CD4-positive, alpha-beta memory T cell (primary cell): ENCODE measurements around the gene MAP1B. TPM values are rescaled to one million over a fixed set of nuclear protein-coding genes. Genes with fewer than 3 reads are reported as not detected.

Experiments used
- CTCF ChIA-PET: fragments of 350-600 bp; sonication (Branson Sonifier 250); formaldehyde crosslinking; loops from one replicate; lab custom pipeline; 2021; ENCODE audit warnings: inconsistent platforms; ENCODE audit not compliant: partially characterized antibody; lab: Charles Lee
- POLR2A ChIA-PET: fragments of 350-600 bp; sonication (Branson Sonifier 250); formaldehyde crosslinking; loops from one replicate; lab custom pipeline; 2021; ENCODE audit not compliant: partially characterized antibody; lab: Charles Lee
- DNase-seq, 5 donors: peaks; one replicate each; pipeline versions ENCODE4 v3.0.0 to v3.0.0-alpha.2; 2020 to 2022; ENCODE audit warnings: mixed read lengths in 1 of 5
- H3K27ac ChIP-seq: one replicate; pipeline ENCODE4 v1.7.0; 2013; ENCODE audit warnings: low read depth, low read length
- H3K27me3 ChIP-seq: 2 replicates; pipeline ENCODE4 v1.7.0; 2013; ENCODE audit warnings: mild to moderate bottlenecking, low read length, moderate library complexity; ENCODE audit not compliant: insufficient read depth
- H3K36me3 ChIP-seq: 2 replicates; pipeline ENCODE4 v1.7.0; 2013; ENCODE audit warnings: mild to moderate bottlenecking, low read length, moderate library complexity; ENCODE audit not compliant: insufficient read depth
- H3K4me1 ChIP-seq: 2 replicates; pipeline ENCODE4 v1.7.0; 2013; ENCODE audit warnings: mild to moderate bottlenecking, low read length, moderate library complexity; ENCODE audit not compliant: insufficient read depth
- H3K4me3 ChIP-seq, 2 donors: one replicate each; pipeline ENCODE4 v1.7.0; 2013; ENCODE audit warnings: low read length in 2 of 2, mild to moderate bottlenecking in 1 of 2
- H3K9me3 ChIP-seq, 2 donors: one replicate each; pipeline ENCODE4 v1.7.0; 2013; ENCODE audit warnings: low read length in 2 of 2, control low read depth in 1 of 2; ENCODE audit not compliant: control insufficient read depth in 1 of 2
- H3K27ac Mint-ChIP-seq, 7 donors: one replicate each; pipeline ENCODE4 v1.8.0; 2020 to 2021; ENCODE audit warnings: mixed read lengths in 7 of 7, mild to moderate bottlenecking in 6 of 7, inconsistent platforms in 3 of 7, moderate library complexity in 3 of 7
- H3K27me3 Mint-ChIP-seq, 2 donors: one replicate each; pipeline ENCODE4 v1.8.0; 2020 to 2021; ENCODE audit warnings: mixed read lengths in 2 of 2
- H3K36me3 Mint-ChIP-seq, 2 donors: one replicate each; pipeline ENCODE4 v1.8.0; 2020 to 2021; ENCODE audit warnings: mixed read lengths in 2 of 2, inconsistent platforms in 1 of 2, mild to moderate bottlenecking in 1 of 2
- H3K4me1 Mint-ChIP-seq, 4 donors: one replicate each; pipeline ENCODE4 v1.8.0; 2020 to 2021; ENCODE audit warnings: mixed read lengths in 4 of 4, mild to moderate bottlenecking in 1 of 4
- H3K4me3 Mint-ChIP-seq, 8 donors: one replicate each; pipeline ENCODE4 v1.8.0; 2020 to 2021; ENCODE audit warnings: mixed read lengths in 8 of 8, mild to moderate bottlenecking in 7 of 8, moderate library complexity in 6 of 8, inconsistent platforms in 3 of 8
- H3K9me3 Mint-ChIP-seq, 8 donors: one replicate each; pipeline ENCODE4 v1.8.0; 2020 to 2021; ENCODE audit warnings: mixed read lengths in 8 of 8, mild to moderate bottlenecking in 5 of 8, inconsistent platforms in 3 of 8, moderate library complexity in 1 of 8
- intact Hi-C: fragments of 100-400 bp; cut with micrococcal nuclease; formaldehyde crosslinking; loops from one replicate; pipeline ENCODE4 v1.15.1; 2023
- polyA plus RNA-seq, 2 donors: library from polyadenylated mRNA; unstranded; fragments of 300-500 nt; fragmentation: Illumina TruSeq; gene quantifications; one replicate each; pipeline ENCODE4 v1.2.3, GENCODE V29; 2021
- total RNA-seq, 2 experiments: library from RNA; stranded (reverse); gene quantifications; one replicate each; pipeline ENCODE4 v1.2.3, GENCODE V29; 2021

Gene MAP1B
- total and polyA plus RNA-seq, 4 experiments from 2014 or later, result 0.13 to 0.25 TPM; not detected in 2

- Histone ChIP-seq H3K9me3 (no peaks in the 10 kb centered on the region), H3K4me1 (no peaks in the 10 kb centered on the region), H3K4me3 (no peak overlapping the region), H3K27me3 (peaks cover 2% of the 10 kb centered on the region), H3K27ac (no peak overlapping the region), H3K36me3 (no peaks in the 10 kb centered on the region)
- ChIA-PET POLR2A (no interaction called here), CTCF (no interaction called here)
- no peak for DNase-seq
- no peaks in the 10 kb centered on the region for H3K9me3 Mint-ChIP-seq
- intact Hi-C loops, result no loop called here
- H3K4me1 Mint-ChIP-seq, result peaks cover 3 to 14% (median 9%) of the 10 kb centered on the region in 4 donors
- no peaks in the 10 kb centered on the region for H3K36me3 Mint-ChIP-seq
- H3K27ac Mint-ChIP-seq, result no peak overlapping the region
- H3K27me3 Mint-ChIP-seq, result peaks cover 27 to 40% of the 10 kb centered on the region in 2 donors
- no peak overlapping the region for H3K4me3 Mint-ChIP-seq
Measured at GRCh38 chr5:72110394-72111013, 3.2 kb downstream of the MAP1B start.

GRCh38 chr5:72112389-72112788 lies 5.1 kb downstream of the MAP1B start:
- Histone ChIP-seq H3K9me3 (no peaks in the 10 kb centered on the region), H3K36me3 (no peaks in the 10 kb centered on the region), H3K4me1 (no peaks in the 10 kb centered on the region), H3K27ac (no peak overlapping the region), H3K27me3 (peaks cover 4% of the 10 kb centered on the region), H3K4me3 (no peak overlapping the region)
- POLR2A ChIA-PET, result no interaction called here
- H3K36me3 Mint-ChIP-seq, result no peaks in the 10 kb centered on the region
- no peaks in the 10 kb centered on the region for H3K9me3 Mint-ChIP-seq
- H3K27ac Mint-ChIP-seq, result no peak overlapping the region
- peaks cover 14 to 30% of the 10 kb centered on the region in 2 donors for H3K27me3 Mint-ChIP-seq
- intact Hi-C loops, result no loop called here
- CTCF ChIA-PET, result no interaction called here
- H3K4me3 Mint-ChIP-seq, result no peak overlapping the region
- no peak for DNase-seq
- H3K4me1 Mint-ChIP-seq, result peaks cover 0 to 8% (median 3%) of the 10 kb centered on the region in 4 donors

GRCh38 chr5:72114629-72115028 lies 7.4 kb downstream of the MAP1B start:
- peaks cover 4% of the 10 kb centered on the region for H3K27me3 ChIP-seq
- no peaks in the 10 kb centered on the region for H3K36me3 ChIP-seq
- H3K9me3 ChIP-seq, result no peaks in the 10 kb centered on the region
- no peaks in the 10 kb centered on the region for H3K4me1 ChIP-seq
- peaks cover 0 to 4% (median 0%) of the 10 kb centered on the region in 8 donors for H3K9me3 Mint-ChIP-seq
- no peak overlapping the region for H3K4me3 ChIP-seq
- no peaks in the 10 kb centered on the region for H3K4me1 Mint-ChIP-seq
- H3K36me3 Mint-ChIP-seq, result no peaks in the 10 kb centered on the region
- no peak overlapping the region for H3K27ac ChIP-seq
- CTCF ChIA-PET, result no interaction called here
- no peak overlapping the region for H3K4me3 Mint-ChIP-seq
- POLR2A ChIA-PET, result no interaction called here
- no peak overlapping the region for H3K27ac Mint-ChIP-seq
- DNase-seq, result no peak
- peaks cover 12 to 24% of the 10 kb centered on the region in 2 donors for H3K27me3 Mint-ChIP-seq
- intact Hi-C loops, result no loop called here

DNA sequence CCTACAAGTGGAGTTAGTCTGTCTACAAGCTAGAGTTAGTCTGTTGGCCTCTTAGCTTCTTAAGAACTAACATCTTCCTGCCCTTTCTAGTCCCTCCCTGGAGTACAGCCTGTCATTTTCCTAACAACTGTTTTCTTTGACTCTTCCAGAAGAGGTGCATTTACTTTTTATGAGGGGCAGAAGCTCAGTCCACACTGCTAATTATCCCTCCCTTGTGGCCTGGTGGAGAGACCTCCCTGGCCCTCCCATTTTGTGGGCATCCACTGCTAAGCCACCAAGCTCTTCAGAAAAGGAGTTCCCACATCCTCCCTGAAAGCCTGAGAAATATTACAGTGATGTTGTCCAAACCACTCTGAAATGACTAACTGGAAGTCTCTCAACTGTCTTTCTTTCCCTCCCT lies 8.0 kb downstream of the MAP1B start:
- Histone ChIP-seq H3K27ac (no peak overlapping the region), H3K27me3 (peaks cover 4% of the 10 kb centered on the region), H3K4me1 (no peaks in the 10 kb centered on the region), H3K4me3 (no peak overlapping the region), H3K36me3 (no peaks in the 10 kb centered on the region), H3K9me3 (no peaks in the 10 kb centered on the region)
- no peak overlapping the region for H3K4me3 Mint-ChIP-seq
- no peak for DNase-seq
- H3K27me3 Mint-ChIP-seq, result peaks cover 10 to 17% of the 10 kb centered on the region in 2 donors
- ChIA-PET POLR2A (no interaction called here), CTCF (interaction anchor here (0.7 kb wide), 1 partner anchor 193 kb away, joined by 3 read pairs; no protein-coding TSS in a partner anchor)
- H3K36me3 Mint-ChIP-seq, result no peaks in the 10 kb centered on the region
- peaks cover 0 to 4% (median 0%) of the 10 kb centered on the region in 8 donors for H3K9me3 Mint-ChIP-seq
- H3K4me1 Mint-ChIP-seq, result no peaks in the 10 kb centered on the region
- intact Hi-C loops, result no loop called here
- no peak overlapping the region for H3K27ac Mint-ChIP-seq

DNA sequence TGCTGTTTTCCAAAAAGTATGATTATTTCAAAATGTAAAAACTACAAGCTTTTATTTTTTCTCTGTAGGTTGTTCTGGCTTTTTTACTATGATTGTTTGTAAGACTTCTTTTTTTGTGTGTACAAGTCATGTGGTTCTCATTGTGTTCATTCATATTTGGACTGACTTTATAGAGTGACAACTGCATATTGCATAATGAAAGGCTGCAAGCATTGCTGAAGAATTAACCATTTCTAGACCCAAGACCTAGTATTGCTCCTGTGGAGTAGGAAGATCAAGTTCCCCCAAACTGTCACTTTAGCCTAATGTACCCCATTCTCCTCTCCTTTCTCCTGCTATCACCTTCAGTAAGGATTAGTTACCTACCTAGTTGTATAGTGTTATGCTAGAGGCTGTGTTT lies 10.0 kb downstream of the MAP1B start:
- Mint-ChIP-seq H3K9me3 (peaks cover 0 to 4% (median 0%) of the 10 kb centered on the region in 8 donors), H3K4me1 (no peaks in the 10 kb centered on the region), H3K27me3 (peaks cover 13 to 28% of the 10 kb centered on the region in 2 donors), H3K4me3 (no peak overlapping the region), H3K27ac (no peak overlapping the region), H3K36me3 (no peaks in the 10 kb centered on the region)
- Histone ChIP-seq H3K27ac (no peak overlapping the region), H3K4me3 (no peak overlapping the region), H3K36me3 (no peaks in the 10 kb centered on the region), H3K4me1 (no peaks in the 10 kb centered on the region), H3K27me3 (peaks cover 4% of the 10 kb centered on the region), H3K9me3 (no peaks in the 10 kb centered on the region)
- ChIA-PET CTCF (no interaction called here), POLR2A (no interaction called here)
- intact Hi-C loops, result no loop called here
- no peak for DNase-seq

DNA sequence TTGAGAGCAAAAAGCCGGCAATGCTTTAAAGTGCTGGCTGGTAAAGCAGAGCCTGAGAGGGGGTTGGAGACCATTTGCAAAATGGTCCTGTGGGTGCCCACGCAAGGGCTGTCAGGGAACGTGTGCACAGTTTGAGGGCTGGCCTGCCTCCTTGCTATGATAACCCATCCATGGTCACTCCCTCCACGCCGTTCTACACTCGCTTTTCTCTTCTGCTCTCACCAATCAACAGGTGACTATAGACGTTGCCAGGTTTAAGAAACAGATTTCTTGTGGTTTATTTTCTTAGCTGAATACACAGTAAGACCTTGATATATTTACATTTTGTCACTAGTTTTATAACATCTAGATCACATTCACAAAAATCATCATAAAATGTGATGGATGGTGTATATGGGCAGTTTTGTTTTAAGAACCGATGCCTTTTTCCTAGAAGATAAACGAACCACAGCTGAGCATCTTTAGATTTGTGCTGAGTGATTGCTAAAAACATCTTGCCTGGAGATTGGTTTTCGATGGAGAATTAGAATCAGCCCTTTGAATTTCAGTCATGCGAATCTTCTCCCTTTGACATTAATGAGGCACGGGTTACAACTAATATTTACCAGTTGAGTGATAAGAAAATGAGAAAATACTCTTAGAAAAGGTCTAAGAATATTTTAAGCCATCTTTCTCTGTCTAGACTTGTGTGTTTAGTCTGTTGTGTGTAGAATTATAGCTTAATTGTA lies 13.9 kb downstream of the MAP1B start:
- CTCF ChIA-PET, result no interaction called here
- H3K9me3 Mint-ChIP-seq, result peaks cover 0 to 5% (median 0%) of the 10 kb centered on the region in 8 donors
- POLR2A ChIA-PET, result no interaction called here
- no peaks in the 10 kb centered on the region for H3K4me1 Mint-ChIP-seq
- H3K27me3 Mint-ChIP-seq, result peaks cover 18 to 28% of the 10 kb centered on the region in 2 donors
- no peak overlapping the region for H3K27ac ChIP-seq
- no peaks in the 10 kb centered on the region for H3K36me3 Mint-ChIP-seq
- H3K4me3 Mint-ChIP-seq, result no peak overlapping the region
- no peaks in the 10 kb centered on the region for H3K4me1 ChIP-seq
- no peak overlapping the region for H3K27ac Mint-ChIP-seq
- no peak for DNase-seq
- H3K9me3 ChIP-seq, result no peaks in the 10 kb centered on the region
- no peaks in the 10 kb centered on the region for H3K36me3 ChIP-seq
- no peak overlapping the region for H3K4me3 ChIP-seq
- intact Hi-C loops, result no loop called here
- peaks cover under 1% of the 10 kb centered on the region for H3K27me3 ChIP-seq

GRCh38 chr5:72121780-72122445 lies 14.6 kb downstream of the MAP1B start:
- H3K9me3 ChIP-seq, result no peaks in the 10 kb centered on the region
- peaks cover 0 to 5% (median 0%) of the 10 kb centered on the region in 8 donors for H3K9me3 Mint-ChIP-seq
- no peaks in the 10 kb centered on the region for H3K4me1 ChIP-seq
- no peak overlapping the region for H3K4me3 Mint-ChIP-seq
- no peaks in the 10 kb centered on the region for H3K4me1 Mint-ChIP-seq
- CTCF ChIA-PET, result no interaction called here
- no peak overlapping the region for H3K27ac ChIP-seq
- POLR2A ChIA-PET, result no interaction called here
- no peaks in the 10 kb centered on the region for H3K36me3 Mint-ChIP-seq
- peaks cover 20 to 29% of the 10 kb centered on the region in 2 donors for H3K27me3 Mint-ChIP-seq
- H3K36me3 ChIP-seq, result no peaks in the 10 kb centered on the region
- intact Hi-C loops, result no loop called here
- H3K27me3 ChIP-seq, result peaks cover 7% of the 10 kb centered on the region
- no peak for DNase-seq
- no peak overlapping the region for H3K27ac Mint-ChIP-seq
- no peak overlapping the region for H3K4me3 ChIP-seq
